GM18511 (cell line): ENCODE data around the gene NDUFS6.
"Not testable (repeated sequence)": the region's sequence is repeated elsewhere in the genome, so short reads cannot be mapped to it uniquely, and the experiment has no call there.

Source experiments
- ATAC-seq: cut with Tn5 transposase; IDR thresholded peaks from one replicate; pipeline ENCODE4 v1.9.1; 2021; ENCODE audit warnings: mild to moderate bottlenecking, moderate library complexity; ENCODE audit not compliant: unreplicated experiment

Gene NDUFS6

DNA sequence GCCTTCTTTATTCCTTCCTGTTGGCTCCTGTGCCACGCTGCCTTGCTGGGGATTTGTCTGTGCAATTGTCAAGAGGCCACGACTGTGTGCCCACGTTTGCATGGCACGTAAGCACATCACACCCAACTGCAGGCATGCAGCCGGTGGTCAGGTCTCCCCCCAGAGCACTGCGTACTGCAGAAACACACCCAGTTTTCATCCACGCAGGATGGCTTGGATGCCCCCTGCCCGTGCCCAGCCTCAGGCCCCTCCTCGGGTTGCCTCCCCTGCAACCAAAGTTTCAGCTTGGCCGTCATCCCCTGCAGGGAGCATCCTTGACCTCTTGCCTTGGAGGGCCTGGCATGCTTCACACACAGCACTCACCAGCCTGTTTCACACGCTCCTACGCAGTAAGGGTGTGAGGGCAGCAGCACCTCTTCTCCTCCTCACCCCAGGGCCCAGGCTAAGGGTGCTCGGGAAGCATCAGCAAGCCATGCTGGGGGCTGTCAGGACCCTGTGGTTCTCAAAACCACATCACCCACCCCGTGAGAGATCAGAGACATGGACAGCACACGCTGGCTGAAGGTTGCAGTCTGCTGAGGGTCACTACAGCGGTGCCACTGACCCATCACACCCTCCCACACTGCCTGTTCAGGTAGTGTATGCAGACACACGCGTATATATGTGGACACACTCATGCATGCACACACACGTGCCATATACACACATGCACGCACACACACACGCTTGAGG, 4.7 kb upstream of the NDUFS6 start:
- ATAC-seq = no peak

DNA sequence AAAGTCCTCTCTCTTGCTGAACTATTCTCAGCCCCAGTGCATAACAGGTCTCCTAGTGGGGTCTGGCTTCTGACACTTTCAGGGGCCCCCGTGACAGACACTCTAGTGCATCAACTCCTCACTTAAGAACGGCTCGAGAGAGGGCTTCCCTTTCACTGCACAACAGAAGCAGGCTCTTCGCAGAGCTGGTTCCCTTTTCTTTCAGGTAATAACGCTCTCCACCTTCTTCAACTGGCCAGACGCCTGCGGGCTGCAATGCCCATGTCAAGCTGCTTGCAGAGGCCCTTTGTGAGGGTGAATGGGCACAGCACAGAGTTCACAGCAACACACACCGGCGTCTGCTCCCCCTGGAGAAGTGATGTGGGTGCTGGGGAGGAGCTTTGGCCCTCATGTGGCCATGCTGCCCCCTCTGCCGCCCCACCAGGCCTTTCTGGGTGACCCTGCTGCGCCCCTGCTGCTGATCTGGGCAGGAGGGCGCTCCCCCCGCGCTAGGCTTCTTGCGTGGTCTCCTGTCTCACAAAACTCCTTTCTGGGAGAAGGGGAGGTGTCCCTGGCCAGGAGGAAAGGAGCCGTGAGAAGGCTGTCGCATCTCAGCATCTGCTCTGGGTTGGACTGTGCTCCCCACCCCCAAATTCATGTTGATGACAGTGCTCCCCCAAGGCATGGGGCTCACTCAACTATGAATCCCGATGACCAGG, 4.0 kb upstream of the NDUFS6 start:
- no peak for ATAC-seq

DNA sequence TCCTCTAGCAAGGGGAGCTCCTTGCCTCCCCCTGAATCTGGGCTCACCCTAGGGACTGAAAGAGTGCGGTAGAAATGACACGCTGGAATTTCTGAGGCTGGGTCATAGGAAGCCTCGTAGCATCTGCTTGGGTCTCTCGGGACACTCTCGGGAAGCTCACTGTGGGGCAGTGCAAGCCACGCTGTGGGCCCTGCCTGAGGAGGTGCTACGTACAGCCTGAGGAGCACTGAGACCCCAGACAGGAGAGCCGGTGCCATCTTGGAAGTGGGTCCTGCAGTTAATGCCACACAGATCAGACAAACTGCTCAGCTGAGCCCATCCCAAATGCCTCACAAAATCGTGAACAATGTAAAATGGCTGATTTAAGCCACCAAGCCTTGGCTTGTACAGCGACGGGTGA, 3.4 kb upstream of the NDUFS6 start:
- no peak for ATAC-seq

DNA sequence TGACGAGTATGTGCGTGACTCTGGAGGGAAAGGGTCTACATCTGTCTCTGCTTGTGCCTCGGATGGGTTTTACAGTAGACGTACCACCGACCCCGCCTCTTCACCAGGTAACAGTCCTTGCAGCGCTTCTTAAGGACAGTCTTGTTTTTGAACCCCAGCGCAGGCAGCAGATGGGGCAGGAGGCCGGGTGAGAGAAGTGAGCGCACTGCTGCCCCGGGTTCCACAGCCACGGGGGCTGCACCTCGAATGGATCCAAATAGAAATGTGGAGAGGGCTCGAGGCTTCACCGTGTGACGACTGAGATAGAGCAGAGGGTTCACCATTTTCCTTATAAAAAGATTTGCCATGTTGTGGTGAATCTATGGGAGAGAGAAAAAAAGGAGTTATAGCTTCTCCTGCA, 2.6 kb upstream of the NDUFS6 start:
- ATAC-seq = not testable (repeated sequence)

DNA sequence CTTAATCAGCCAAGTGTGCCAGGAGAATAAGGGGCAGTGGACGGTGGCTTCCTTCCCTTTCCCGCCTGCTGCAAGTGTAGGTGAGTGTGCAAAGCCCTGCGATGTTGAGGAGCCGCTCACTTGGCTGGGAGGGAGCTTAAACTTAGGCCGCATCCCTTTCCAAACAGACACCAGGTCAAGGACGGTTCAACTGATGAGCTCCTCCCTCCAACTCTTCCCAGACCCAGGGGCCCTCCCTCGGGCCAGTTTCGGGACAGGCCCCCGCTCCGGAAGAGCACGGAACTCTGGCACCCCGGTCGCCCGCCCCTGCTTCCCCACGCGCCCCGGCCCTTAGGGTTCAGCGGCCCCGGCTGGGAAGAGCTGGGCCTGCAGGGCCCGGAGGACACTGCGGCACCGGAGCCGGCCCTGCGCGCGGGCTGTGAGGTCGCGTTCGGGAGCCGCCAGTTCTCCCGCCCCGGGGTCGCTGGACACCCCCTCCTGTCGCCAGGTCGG, 2.1 kb upstream of the NDUFS6 start:
- peak; percentile 32 for ATAC-seq

DNA sequence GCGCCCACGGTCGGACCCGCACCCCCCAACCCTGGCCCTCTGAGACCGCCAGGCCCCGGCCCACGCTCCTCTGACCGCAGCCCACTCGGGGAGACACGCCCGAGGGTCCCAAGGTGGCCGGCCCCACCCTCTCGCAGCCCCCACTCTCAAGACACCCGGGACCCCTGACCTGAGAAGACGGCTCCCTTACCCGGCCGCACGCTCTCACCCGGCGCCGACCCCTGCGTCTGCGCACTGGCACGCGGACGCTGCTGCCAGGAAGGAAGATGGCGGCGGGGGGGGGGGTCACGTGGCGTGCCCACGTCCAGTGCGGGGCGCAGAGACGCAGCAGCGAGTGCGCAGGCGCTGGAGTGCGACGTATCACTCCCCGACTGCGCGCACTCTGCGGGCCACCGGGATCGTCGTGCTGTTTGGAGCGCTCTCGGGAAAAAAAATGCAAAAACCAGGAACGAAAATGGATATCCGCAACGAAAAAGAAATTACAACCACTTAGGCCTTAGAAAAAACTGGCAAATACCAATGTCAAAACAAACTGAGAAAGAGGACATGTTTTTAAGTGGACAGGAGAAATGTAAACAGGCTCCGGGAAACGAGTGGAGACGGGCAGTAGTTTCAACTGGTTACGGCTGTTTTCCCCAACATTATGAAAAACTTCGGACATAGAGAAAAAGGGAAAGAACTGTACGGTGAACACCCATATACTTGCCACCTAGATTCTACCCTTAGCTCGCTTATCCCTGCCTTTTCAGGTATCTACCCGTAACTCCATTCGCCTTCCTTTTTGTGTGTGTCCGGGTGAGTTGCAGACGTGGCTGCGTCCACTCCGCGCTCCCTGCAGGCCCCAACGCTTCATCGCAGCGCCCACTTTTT, 1.4 kb upstream of the NDUFS6 start, which contains the start of gene MRPL36:
Gene MRPL36, minus strand, starts transcription at position 236 of the 870 bp plus-strand sequence. CDS start 902 bp downstream, outside the sequence.
- ATAC-seq = peak; percentile 59

DNA sequence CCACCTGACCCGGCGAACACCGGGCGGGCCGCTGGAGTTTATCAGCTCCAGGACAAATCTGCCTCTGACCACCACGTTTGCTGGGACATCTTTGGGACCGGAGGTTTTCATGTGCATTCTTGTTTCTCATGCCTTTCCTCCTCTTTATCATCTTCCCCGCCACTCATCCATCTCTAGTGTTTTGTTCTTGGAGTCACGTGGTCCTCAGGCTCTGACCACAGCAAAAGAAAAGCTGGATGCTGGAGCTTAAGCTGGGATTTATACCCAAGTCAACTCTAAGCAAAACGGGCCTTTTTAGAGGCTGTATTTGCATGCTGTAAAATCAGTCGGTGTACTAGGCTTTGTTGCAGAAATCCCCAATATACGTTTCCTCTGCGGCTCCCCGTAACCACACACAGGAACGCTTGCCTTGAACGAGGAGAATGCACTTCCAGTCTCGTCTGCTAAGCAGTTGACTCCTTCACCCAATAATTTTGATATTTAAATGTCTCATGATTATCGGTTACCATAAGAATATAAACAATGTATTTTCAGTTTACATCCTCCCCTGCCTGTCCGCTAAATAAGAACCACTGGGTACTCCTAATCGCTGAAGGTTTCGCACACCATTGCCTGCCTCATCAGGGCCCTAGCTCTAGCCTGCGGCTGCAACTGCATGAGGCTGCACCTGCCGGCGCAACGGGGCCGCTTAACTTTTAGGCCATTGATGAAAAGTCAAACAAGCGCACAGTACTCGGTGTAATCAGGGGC, 560 bp upstream of the NDUFS6 start:
- peak; percentile 48 for ATAC-seq

DNA sequence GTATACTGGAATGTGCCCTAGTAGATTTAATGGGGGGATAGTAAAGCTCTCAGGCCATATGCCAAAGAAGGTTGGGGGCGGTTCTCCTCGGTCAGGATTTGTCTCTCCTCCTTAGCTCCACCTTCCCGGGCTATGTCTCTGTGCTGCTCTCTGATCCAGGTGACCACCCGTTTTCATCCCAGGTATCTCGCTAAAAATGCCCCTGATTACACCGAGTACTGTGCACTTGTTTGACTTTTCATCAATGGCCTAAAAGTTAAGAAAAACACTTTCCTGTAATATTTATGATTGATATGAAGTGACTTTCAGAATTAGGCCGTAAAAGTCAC, 724 bp downstream of the NDUFS6 start:
- ATAC-seq = no peak

DNA sequence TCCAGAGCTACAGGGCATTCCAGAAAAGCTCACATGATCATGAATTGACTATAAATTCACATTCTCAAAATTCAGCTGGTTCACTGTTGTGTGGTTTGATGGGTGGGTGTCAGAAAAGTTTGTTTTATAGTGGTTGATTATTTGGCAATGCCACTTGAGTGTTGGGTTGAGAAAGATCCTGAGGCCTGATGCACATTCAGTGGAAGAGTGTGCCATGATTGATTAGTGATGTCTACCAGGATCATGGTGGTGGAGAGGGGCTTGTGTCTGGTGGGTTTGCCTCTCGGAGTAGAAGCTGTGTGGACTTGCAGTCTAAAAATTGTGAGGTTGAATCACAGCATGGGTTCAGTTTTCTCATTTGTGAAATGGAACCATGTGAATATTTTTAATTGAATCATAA, 2.0 kb downstream of the NDUFS6 start:
- no peak for ATAC-seq

DNA sequence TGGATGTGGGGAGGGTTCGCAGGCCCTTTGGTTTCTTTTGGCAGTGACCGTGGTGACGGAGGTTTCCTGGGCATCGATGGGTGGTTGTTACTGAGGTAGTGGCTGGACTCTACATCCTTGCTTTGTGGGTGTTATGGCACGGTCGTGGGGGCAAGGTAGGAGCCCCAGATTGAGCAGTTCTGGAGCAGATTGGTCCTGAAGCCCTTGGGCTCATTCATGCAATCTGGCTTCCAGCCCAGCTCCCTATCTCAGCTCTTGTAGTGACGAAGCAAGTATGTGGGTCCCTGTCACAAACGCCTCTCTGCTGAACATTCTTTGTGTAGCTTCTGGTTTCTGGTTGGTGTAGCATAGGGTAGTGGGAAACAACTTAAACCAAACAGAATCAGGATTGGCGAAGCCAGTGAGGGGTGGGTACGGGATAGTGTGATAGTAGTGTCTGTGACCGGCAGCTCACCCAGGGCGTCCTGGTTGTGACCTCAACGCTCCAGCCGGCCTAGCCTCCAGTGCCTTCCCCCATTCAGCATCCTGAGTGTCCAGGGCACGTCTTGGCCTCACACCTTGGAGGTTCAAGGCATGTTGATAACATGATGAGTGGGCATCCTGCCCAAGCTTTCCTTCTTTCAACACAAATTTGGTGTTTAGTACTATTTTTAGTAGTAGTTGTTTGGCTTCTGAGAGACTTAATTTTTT, 2.9 kb downstream of the NDUFS6 start:
- no peak for ATAC-seq

DNA sequence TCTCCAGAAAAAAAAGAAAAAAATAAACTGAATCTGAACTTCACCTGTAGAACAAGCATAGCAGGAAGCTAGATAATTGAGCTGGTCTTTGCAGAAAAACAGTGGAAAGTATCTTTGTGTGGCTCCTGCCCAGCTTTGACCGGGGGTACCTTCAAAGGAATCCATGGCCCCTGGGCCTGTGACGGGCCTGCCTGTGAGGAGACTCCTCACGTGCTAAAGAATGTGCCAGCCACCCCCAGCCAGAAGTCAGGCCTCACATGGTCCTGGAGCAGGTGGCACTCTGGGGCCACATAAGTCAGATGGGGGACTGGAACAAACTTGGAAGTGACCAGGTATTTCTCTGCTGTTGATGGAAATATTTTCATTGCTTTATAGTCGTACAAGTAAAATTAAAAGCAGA, 4.1 kb downstream of the NDUFS6 start:
- no peak for ATAC-seq

DNA sequence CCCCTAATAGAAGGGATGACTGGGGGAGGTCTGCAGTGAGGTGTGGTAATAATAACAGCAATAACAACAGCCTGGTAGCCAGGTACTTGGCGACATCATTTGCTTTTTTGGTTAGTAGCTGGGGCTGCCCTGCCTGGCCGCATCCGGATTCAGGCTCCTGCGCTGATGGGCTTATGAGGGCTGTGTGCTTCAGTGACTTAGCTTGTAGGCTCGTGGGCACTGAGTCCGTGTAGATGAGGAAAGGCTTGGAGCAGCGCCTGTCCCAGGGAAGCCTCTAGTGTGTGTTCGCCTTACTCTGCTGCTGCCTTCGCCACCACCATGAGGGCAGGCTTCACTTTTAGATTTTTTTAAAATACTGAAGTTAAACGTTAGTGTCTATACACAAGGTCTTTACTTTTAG, 4.5 kb downstream of the NDUFS6 start:
- ATAC-seq = no peak

DNA sequence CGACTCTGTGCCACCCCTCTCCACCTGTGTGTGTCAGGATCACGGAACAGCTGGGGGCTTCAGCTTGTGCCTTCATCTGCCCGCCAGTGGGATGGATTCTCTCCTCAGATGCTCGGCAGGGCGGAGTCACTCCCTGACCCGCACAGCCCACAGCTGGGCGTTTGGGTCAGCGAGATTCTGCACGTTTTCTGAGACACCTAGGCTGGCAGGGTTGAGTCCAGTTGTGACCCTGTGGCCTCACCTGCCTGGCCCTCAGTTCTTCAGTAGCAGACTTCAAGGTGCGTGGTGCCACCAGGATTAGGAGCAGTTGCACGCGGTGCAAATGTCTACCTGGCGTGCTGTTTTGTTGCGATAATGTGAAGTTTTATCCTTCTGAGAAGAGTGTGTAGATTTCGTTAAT, 5.0 kb downstream of the NDUFS6 start:
- no peak for ATAC-seq

DNA sequence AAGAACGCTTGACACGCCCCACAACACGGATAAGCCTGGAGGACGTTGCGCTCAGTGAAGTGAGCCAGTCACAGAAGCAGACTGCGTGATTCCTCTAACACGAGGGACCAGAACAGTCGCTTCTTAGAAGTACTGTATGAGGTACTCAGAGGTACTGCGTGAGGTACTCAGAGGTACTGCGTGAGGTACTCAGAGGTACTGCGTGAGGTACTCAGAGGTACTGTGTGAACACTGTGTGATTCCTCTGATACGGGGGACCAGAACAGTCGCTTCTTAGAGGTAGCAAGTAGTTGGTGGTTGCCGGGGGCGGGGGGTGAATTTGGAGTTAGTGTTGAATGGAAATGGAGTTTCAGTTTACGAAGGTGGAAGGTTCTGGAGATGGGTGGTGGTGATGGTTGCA, 5.8 kb downstream of the NDUFS6 start:
- no peak for ATAC-seq

DNA sequence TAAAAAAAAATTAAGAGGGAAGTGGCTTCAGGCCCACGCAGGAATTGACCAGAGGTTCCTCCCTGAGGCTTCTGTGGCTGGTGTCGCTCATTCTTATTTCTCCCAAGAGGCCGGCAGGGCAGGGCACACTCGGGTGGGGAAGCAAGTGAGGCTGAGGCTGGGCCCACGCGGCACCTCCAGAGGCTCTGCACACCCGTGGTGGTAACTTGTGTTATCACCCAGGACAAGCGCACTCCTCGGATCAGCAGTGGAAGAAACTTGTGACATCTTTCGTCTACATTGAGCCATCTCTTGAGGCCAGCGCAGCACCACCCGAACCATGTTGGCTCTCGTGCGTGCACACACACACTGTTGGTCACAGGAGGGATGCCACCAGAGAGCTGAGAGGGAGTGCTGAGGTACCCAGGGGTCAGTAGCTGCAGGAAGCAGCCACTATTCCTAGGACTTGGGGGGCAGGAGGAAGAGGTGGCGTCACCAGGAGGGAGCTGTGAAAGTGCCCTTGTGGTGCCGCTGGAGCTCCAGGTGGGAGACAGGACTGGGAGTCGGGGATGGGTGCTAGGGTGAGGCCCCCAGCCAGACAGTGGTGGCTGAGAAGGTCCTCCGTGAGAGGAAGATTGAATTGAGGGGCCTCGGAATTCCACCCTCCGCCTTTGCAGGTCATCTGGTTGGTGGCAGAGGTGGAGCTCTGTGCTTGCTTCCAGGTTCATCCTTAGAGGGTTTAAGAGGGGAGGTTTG, 6.4 kb downstream of the NDUFS6 start:
- no peak for ATAC-seq

DNA sequence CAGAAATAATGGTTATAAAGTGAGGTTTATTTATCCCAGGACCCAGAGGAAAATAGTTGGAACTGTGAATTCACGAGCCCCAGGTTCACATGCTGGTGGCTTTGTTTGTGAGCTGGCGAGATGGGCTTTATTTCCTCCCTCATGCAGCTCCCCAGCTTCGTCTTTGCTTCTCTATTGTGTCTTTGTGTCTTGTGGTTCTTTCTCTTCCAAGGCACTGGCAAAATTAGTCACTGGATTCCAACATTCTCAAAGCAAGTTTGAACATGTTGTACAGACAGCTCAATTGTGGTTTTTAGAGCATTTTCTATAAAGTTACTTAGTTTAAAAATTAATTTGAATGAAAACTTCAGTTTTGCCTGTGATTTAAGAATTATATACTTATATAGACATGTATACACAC, 7.2 kb downstream of the NDUFS6 start:
- no peak for ATAC-seq

DNA sequence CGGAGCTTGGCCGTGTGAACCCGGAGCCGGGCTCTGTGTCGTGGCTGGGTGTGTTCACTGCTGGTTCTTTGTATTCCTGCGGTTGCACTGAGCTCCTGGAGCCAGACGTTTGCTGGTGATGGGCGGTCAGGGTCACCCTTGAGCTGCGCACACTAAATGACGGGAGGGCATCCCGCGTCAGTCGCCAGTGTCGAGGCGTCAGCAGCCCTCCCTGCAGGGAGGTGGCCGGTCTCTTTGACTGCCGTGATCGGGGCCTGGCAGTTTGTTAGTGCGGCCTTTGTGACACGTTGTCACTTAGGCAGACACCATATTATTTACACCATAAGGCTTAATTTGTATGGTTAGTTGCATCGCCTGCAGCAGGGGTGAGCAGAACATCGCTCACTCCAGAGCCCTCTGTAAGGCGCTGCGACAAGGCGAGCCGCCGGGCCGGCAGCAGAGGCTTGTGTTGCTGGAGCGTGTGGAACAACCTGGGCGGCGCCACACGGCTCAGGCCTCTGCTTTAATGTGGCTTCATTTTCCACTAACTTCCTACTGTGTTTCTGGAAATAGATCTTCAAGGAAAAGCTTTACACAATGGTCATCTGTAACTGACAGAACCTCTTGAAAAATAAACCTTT, 8.3 kb downstream of the NDUFS6 start:
- ATAC-seq = no peak

DNA sequence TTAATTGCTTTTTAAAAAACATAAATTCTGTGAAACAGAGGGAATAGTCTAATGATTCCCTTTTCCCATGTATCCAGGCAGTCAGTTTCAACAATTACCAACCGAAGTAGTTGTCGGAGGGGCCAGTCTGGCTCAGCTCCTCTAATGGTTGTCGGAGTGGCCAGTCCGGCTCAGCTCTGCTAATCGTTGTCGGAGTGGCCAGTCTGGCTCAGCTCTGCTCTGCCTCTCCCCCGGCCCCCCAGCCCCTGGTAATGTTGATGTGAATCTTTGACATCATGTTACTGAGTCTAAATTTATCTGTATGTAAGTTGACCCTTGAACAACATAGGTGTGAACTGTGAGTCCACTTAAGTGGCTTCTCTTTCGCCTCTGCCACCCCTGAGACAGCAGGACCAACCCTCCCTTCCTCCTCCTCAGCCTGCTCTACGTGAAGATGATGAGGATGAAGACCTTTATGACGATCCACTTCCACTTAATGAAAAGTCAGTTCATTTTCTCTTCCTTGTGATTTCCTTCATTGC, 9.4 kb downstream of the NDUFS6 start:
- no peak for ATAC-seq
